Natural killer cell (primary cell): ENCODE data around the gene SCARB1. TPM values are rescaled to one million over a fixed set of nuclear protein-coding genes. Genes with fewer than 3 reads are reported as not detected.
"Not testable (repeated sequence)": the region's sequence is repeated elsewhere in the genome, so short reads cannot be mapped to it uniquely, and the experiment has no call there.

Experiments used
- ATAC-seq, 3 donors: fragments of 150-1000 bp in 2 of 3; fragments of 200-7000 bp in 1 of 3; cut with Tn5 transposase; 1 replicate in 1 of 3; 2 replicates in 2 of 3; pipeline ENCODE4 v1.10.0; 2021; ENCODE audit warnings: mild to moderate bottlenecking in 2 of 3, moderate library complexity in 2 of 3
- DNase-seq, 2 donors: peaks; one replicate each; pipeline versions ENCODE4 v3.0.0 to v3.0.0-alpha.2; 2013 to 2021; ENCODE audit warnings: mixed read lengths in 1 of 2
- H3K27ac ChIP-seq: one replicate; pipeline ENCODE4 v1.5.1; 2013; ENCODE audit warnings: mild to moderate bottlenecking, low read length
- H3K27me3 ChIP-seq: one replicate; pipeline ENCODE4 v1.6.1; 2013; ENCODE audit warnings: low read length; ENCODE audit not compliant: control insufficient read depth, insufficient read depth
- H3K36me3 ChIP-seq: one replicate; pipeline ENCODE4 v1.6.1; 2013; ENCODE audit warnings: low read length; ENCODE audit not compliant: control insufficient read depth, insufficient read depth
- H3K4me1 ChIP-seq: one replicate; pipeline ENCODE4 v1.6.1; 2013; ENCODE audit warnings: low read length; ENCODE audit not compliant: control insufficient read depth, insufficient read depth
- H3K4me3 ChIP-seq: one replicate; pipeline ENCODE4 v1.5.1; 2013; ENCODE audit warnings: low read length
- H3K9me3 ChIP-seq: one replicate; pipeline ENCODE4 v1.6.1; 2013; ENCODE audit warnings: low read length; ENCODE audit not compliant: control insufficient read depth, insufficient read depth
- H3K27ac Mint-ChIP-seq, 2 donors: one replicate each; pipeline ENCODE4 v1.8.0; 2022; ENCODE audit warnings: mild to moderate bottlenecking in 2 of 2, mixed read lengths in 2 of 2, moderate library complexity in 1 of 2
- H3K27me3 Mint-ChIP-seq, 2 donors: one replicate each; pipeline ENCODE4 v1.8.0; 2022; ENCODE audit warnings: low read depth in 2 of 2, mixed read lengths in 2 of 2
- H3K36me3 Mint-ChIP-seq: one replicate; pipeline ENCODE4 v1.8.0; 2022; ENCODE audit warnings: mixed read lengths
- H3K4me1 Mint-ChIP-seq, 2 donors: one replicate each; pipeline ENCODE4 v1.8.0; 2022; ENCODE audit warnings: mixed read lengths in 2 of 2
- H3K4me3 Mint-ChIP-seq: one replicate; pipeline ENCODE4 v1.8.0; 2022; ENCODE audit warnings: mild to moderate bottlenecking, moderate library complexity, mixed read lengths
- H3K9me3 Mint-ChIP-seq, 2 donors: one replicate each; pipeline ENCODE4 v1.8.0; 2022; ENCODE audit warnings: mixed read lengths in 2 of 2
- WGBS: methylation state at CpG from one replicate; pipeline ENCODE4 v1.1.7; 2013; ENCODE audit warnings: missing lambda C conversion rate; ENCODE audit not compliant: insufficient coverage; 5-methylcytosine and 5-hydroxymethylcytosine counted together
- intact Hi-C: fragments of 100-400 bp; cut with micrococcal nuclease; formaldehyde crosslinking; loops from one replicate; pipeline ENCODE4 v1.14.2; 2022
- total RNA-seq, 4 donors: library from RNA; stranded (reverse); fragments of 120-200 nt in 1 of 4; gene quantifications; one replicate each; pipeline versions ENCODE4 v1.2.3 to v1.2.4, GENCODE V29; 2013 to 2022
- TF ChIP-seq, protein P1 (sequence below): fragments of 200-600 bp; IDR thresholded peaks from one replicate; pipeline ENCODE4 v1.8.0; 2022; ENCODE audit warnings: antibody characterized with exemption

Gene SCARB1
- total RNA-seq, 3 donors from 2014 or later (not counting 1 experiment from before 2014, with no cell fraction given), result 1.1 to 2.7 (median 1.3) TPM

DNA sequence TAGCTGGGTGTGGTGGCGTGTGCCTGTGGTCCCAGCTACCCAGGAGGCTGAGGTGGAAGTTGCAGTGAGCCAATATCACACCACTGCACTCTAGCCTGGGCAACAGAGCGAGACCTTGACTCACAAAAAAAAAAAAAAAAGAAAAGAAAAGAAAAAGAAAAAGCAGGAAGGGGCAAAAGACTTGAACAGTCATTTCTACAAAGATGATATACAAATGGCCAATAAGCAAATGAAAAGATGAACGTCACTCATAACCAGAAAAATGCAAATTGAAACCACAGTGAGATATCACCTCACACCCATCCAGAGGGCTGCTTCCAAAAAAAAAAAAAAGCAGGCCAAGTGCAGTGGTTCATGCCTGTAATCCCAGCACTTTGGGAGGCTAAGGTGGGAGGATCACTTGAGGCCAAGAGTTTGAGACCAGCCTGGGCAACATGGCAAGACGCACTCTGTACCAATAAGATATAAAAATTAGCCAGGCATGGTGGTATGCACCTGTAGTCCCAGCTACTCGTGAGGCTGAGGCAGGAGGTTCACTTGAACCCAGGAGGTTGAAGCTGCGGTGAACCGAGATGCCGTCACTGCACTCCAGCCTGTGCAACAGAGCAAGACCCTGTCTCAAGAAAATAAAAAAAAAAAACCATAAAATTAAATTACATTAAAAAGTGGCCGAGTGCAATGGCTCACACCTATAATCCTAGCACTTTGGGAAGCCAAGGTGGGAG, 30.3 kb upstream of the SCARB1 start:
- H3K27ac Mint-ChIP-seq, result no peak overlapping the region
- H3K9me3 Mint-ChIP-seq, result no peaks in the 10 kb centered on the region
- no peaks in the 10 kb centered on the region for H3K9me3 ChIP-seq
- WGBS, result 76% methylated on average over 9 of the region's 9 CpGs
- H3K4me1 Mint-ChIP-seq, result peaks cover 10 to 18% of the 10 kb centered on the region in 2 donors
- DNase-seq (no peak), ATAC-seq (peak in 2 of 3 donors; percentile 25 to 26)
- intact Hi-C loops, result no loop called here
- peaks cover 0 to 3% of the 10 kb centered on the region in 2 donors for H3K27me3 Mint-ChIP-seq
- H3K4me3 Mint-ChIP-seq, result no peak overlapping the region
- TF ChIP-seq, protein P1, sequence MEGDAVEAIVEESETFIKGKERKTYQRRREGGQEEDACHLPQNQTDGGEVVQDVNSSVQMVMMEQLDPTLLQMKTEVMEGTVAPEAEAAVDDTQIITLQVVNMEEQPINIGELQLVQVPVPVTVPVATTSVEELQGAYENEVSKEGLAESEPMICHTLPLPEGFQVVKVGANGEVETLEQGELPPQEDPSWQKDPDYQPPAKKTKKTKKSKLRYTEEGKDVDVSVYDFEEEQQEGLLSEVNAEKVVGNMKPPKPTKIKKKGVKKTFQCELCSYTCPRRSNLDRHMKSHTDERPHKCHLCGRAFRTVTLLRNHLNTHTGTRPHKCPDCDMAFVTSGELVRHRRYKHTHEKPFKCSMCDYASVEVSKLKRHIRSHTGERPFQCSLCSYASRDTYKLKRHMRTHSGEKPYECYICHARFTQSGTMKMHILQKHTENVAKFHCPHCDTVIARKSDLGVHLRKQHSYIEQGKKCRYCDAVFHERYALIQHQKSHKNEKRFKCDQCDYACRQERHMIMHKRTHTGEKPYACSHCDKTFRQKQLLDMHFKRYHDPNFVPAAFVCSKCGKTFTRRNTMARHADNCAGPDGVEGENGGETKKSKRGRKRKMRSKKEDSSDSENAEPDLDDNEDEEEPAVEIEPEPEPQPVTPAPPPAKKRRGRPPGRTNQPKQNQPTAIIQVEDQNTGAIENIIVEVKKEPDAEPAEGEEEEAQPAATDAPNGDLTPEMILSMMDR, result no peak
- no peak overlapping the region for H3K27ac ChIP-seq
- H3K36me3 Mint-ChIP-seq, result peaks cover 7% of the 10 kb centered on the region
- H3K4me1 ChIP-seq, result peaks cover 10% of the 10 kb centered on the region
- H3K27me3 ChIP-seq, result no peaks in the 10 kb centered on the region
- no peaks in the 10 kb centered on the region for H3K36me3 ChIP-seq
- no peak overlapping the region for H3K4me3 ChIP-seq

DNA sequence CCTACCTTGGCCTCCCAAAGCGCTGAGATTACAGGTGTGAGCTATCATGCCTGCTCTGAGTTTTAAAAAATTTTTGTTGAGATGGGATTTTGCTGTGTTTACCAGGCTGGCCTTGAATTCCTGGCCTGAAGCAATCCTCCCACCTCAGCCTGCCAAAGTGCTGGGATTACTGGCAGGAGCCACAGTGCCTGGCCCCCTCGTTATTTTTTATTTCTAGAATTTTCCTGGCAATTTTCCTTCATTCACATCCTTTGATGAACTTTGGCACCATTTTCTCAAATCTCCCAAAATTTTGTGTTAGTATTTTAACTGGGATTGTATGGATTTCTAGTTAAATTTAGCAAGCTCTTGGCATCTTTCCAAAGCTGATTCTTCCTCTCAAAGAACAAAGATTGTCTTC, 24.6 kb upstream of the SCARB1 start:
- H3K27ac Mint-ChIP-seq, result no peak overlapping the region
- H3K9me3 Mint-ChIP-seq, result no peaks in the 10 kb centered on the region
- no peaks in the 10 kb centered on the region for H3K36me3 Mint-ChIP-seq
- TF ChIP-seq, protein P1, result no peak
- Histone ChIP-seq H3K27me3 (no peaks in the 10 kb centered on the region), H3K4me3 (no peak overlapping the region), H3K27ac (no peak overlapping the region), H3K4me1 (peaks cover 16% of the 10 kb centered on the region), H3K9me3 (no peaks in the 10 kb centered on the region), H3K36me3 (no peaks in the 10 kb centered on the region)
- no peaks in the 10 kb centered on the region for H3K4me1 Mint-ChIP-seq
- DNase-seq, result no peak
- no peak for ATAC-seq
- intact Hi-C loops, result no loop called here
- H3K27me3 Mint-ChIP-seq, result no peaks in the 10 kb centered on the region
- WGBS, result no CpG with 5 or more reads among the region's 2 CpGs
- H3K4me3 Mint-ChIP-seq, result no peak overlapping the region

DNA sequence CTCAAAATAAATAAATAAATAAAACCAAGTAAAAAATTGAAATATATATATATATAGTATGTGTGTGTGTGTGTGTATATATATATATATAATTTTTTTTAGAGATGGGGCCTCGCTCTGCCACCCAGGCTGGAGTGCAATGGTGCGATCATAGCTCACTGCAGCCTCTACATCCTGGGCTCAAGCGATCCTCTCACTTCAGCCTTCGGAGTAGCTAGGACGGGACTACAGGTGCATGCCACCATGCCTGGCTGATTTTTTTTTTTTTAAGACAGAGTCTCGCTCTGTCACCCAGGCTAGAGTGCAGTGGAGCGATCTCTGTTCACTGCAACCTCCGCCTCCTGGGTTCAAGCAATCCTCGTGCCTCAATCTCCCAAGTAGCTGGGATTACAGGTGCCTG, 24.1 kb upstream of the SCARB1 start:
- intact Hi-C loops, H3K9me3 Mint-ChIP-seq, H3K36me3 Mint-ChIP-seq, DNase-seq, H3K9me3 ChIP-seq, H3K36me3 ChIP-seq, ATAC-seq, H3K4me3 ChIP-seq, H3K4me1 Mint-ChIP-seq, H3K27me3 Mint-ChIP-seq, H3K27ac Mint-ChIP-seq, H3K27ac ChIP-seq, H3K27me3 ChIP-seq, H3K4me3 Mint-ChIP-seq: not testable (repeated sequence)
- H3K4me1 ChIP-seq, result peaks cover 16% of the 10 kb centered on the region
- whole genome bisulfite sequencing, result 80% methylated on average over 9 of the region's 9 CpGs

DNA sequence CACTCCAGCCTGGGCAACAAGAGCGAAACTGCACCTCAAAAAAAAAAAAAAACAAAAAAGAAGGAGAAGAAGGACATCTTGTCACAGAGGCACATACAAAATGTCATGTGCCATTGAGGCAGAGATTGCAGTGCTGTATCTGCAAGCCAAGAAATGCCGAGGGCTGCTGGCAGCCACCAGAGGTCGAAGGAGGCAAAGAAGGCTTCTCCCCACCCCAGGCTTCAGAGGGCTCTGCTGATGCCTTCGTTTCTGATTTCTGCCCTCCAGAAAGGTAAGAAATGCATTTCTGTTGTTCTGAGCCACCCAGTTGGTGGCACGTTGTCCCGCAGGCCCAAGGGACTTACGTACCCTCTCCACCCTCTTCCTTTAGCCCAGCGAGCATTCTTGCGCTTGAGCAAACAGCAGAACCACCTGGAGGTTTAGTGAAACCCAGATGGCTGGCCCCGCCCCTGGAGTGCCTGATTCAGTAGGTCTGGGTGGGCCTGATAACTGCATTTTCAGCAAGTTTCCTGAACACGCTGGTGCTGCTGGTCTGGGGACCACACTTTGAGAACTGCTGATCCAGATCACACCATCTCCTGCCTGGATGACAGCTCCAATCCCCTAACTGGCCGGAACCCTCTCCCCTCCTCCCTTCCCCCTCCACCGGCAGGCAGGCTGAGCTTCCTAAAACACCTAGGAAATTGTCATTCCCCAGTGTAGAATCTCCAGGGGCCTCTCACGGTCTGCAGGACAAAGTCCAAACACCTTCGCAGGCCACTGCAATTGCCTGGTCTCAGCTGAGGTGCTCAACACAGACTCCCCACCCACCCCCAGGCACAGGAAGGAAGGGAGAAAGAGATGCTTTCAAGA, 21.1 kb upstream of the SCARB1 start:
- Histone ChIP-seq H3K27ac (peak overlapping the region; percentile 42), H3K9me3 (no peaks in the 10 kb centered on the region), H3K27me3 (no peaks in the 10 kb centered on the region), H3K4me3 (no peak overlapping the region), H3K4me1 (peaks cover 26% of the 10 kb centered on the region), H3K36me3 (no peaks in the 10 kb centered on the region)
- no peak for DNase-seq
- H3K36me3 Mint-ChIP-seq, result no peaks in the 10 kb centered on the region
- H3K9me3 Mint-ChIP-seq, result no peaks in the 10 kb centered on the region
- intact Hi-C loops, result no loop called here
- 32% methylated on average over 14 of the region's 15 CpGs for WGBS
- no peak overlapping the region for H3K27ac Mint-ChIP-seq
- H3K4me1 Mint-ChIP-seq, result peaks cover 0 to 9% of the 10 kb centered on the region in 2 donors
- no peak for ATAC-seq
- no peaks in the 10 kb centered on the region for H3K27me3 Mint-ChIP-seq
- TF ChIP-seq, protein P1, result no peak
- H3K4me3 Mint-ChIP-seq, result no peak overlapping the region
